Esophagus muscularis mucosa (tissue), 4 donors: ENCODE measurements around the gene STYX. TPM values are rescaled to one million over a fixed set of nuclear protein-coding genes. Genes with fewer than 3 reads are reported as not detected.

Source experiments
- DNase-seq: peaks from one replicate; pipeline ENCODE4 v3.0.0-alpha.2; 2017; ENCODE audit errors: extremely low spot score
- H3K27ac ChIP-seq, 4 donors: fragments of 200-600 bp; sonication (generic); replicated peaks in 1 of 4; 1 replicate in 3 of 4; 2 replicates in 1 of 4; pipeline ENCODE4 v1.5.1; 2016 to 2019; ENCODE audit warnings: mild to moderate bottlenecking in 1 of 4
- H3K27me3 ChIP-seq, 4 donors: fragments of 200-600 bp; sonication (generic); one replicate each; pipeline versions ENCODE4 v1.5.1 to v1.6.0; 2016 to 2019
- H3K36me3 ChIP-seq, 4 donors: fragments of 200-600 bp; sonication (generic); one replicate each; pipeline ENCODE4 v1.5.1; 2016 to 2019
- H3K4me1 ChIP-seq, 4 donors: fragments of 200-600 bp; sonication (generic); one replicate each; pipeline ENCODE4 v1.5.1; 2016 to 2019
- H3K4me3 ChIP-seq, 4 donors: fragments of 200-600 bp; sonication (generic); 1 replicate in 2 of 4; 2 replicates in 2 of 4; pipeline ENCODE4 v1.5.1; 2016 to 2019; ENCODE audit warnings: mild to moderate bottlenecking in 4 of 4, moderate library complexity in 1 of 4
- H3K9me3 ChIP-seq, 4 donors: fragments of 200-600 bp; sonication (generic); 1 replicate in 3 of 4; 2 replicates in 1 of 4; pipeline ENCODE4 v1.5.1; 2016 to 2019
- CTCF ChIP-seq, 3 experiments: fragments of 200-600 bp in 2 of 3; fragments of 450-650 bp in 1 of 3; sonication (generic) in 2 of 3; IDR thresholded peaks; one replicate each; pipeline ENCODE4 v1.5.1; 2017 to 2019; ENCODE audit warnings: antibody characterized with exemption in 3 of 3, mild to moderate bottlenecking in 2 of 3, moderate library complexity in 1 of 3
- EP300 ChIP-seq: sonication (generic); formaldehyde crosslinking; IDR thresholded peaks from one replicate; pipeline ENCODE4 v1.6.1; 2017; ENCODE audit warnings: antibody characterized with exemption
- POLR2A ChIP-seq: fragments of 450-650 bp; IDR thresholded peaks from one replicate; pipeline ENCODE4 v1.6.1; 2017; ENCODE audit warnings: antibody characterized with exemption, moderate library complexity, mild to moderate bottlenecking, low read depth
- POLR2AphosphoS5 ChIP-seq, 2 donors: sonication (generic); formaldehyde crosslinking; IDR thresholded peaks; one replicate each; pipeline ENCODE4 v1.6.1; 2017; ENCODE audit warnings: antibody characterized with exemption in 2 of 2
- WGBS: methylation state at CpG from one replicate; pipeline ENCODE4 v1.1.5; 2018; 5-methylcytosine and 5-hydroxymethylcytosine counted together
- intact Hi-C: fragments of 100-400 bp; cut with DNase I; formaldehyde crosslinking; loops from one replicate; pipeline ENCODE4 v1.15.1; 2023
- small RNA-seq, 3 donors: library from RNA; depleted of rRNA; stranded (forward); fragments of <200 nt; gene quantifications; one replicate each; pipeline ENCODE3, GENCODE V24; 2016
- total RNA-seq, 4 donors: library from RNA; depleted of rRNA; stranded (reverse); fragments of >200 nt; gene quantifications; one replicate each; pipeline versions ENCODE4 v1.1.0 to v1.2.1, GENCODE V29; 2016

The STYX gene
- total RNA-seq, 4 donors from 2014 or later, result 16.6 to 25.2 (median 20.7) TPM

DNA sequence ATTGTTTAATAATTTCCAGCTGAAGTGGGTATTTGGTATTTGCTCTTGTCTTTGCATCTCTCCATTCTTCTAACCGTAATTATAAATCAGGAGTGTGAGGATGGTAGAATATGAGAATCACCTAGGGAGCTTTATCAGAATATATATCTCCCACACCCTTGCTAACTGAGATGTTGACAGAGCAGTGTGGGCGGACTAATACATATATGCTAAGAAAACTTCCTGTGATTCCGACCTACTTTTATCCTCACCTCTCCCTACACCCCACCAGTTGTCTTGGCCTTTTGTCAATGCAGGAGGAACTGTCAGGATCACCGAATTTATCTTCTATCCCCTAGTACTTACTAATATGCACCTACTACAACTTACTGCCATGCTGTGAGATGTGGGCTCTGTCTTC lies 76.1 kb downstream of the STYX start:
- intact Hi-C loops, result loop anchor here (10.0 kb wide), 1 partner anchor 489 kb away; no protein-coding TSS in a partner anchor
- Histone ChIP-seq H3K27me3 (no peaks in the 10 kb centered on the region), H3K9me3 (no peaks in the 10 kb centered on the region), H3K4me1 (peaks cover 0 to 13% (median 9%) of the 10 kb centered on the region in 4 donors), H3K36me3 (no peaks in the 10 kb centered on the region), H3K4me3 (no peak overlapping the region), H3K27ac (no peak overlapping the region)
- TF ChIP-seq EP300 (no peak), POLR2AphosphoS5 (IDR thresholded peaks at IDR 0.05) (no peak), POLR2A (no peak), CTCF (IDR thresholded peaks at IDR 0.05) (no peak)
- 91% methylated on average over 4 of the region's 4 CpGs for WGBS
- no peak for DNase-seq

DNA sequence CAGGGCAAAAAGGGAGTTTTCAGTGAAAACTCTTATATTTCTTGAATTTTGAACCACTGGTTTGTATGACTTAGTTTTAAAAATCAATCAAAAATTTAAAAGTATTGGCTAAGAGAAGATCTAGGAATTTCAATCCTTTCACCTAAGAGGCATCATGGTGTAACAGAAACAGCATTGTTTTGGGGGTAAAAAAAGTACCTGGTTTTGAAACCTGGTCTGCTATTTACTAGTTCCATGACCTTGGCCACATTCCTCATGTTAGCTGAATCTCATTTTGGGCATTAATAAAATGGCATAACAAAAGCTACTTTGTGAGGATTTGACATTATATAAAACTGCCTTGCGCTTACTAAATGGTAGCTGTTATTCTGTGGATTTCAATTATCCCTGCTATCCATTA lies 78.1 kb downstream of the STYX start:
- no peaks in the 10 kb centered on the region for H3K9me3 ChIP-seq
- no peak overlapping the region for H3K4me3 ChIP-seq
- DNase-seq, result no peak
- intact Hi-C loops, result loop anchor here (10.0 kb wide), 1 partner anchor 487 kb away; no protein-coding TSS in a partner anchor
- TF ChIP-seq POLR2AphosphoS5 (IDR thresholded peaks at IDR 0.05) (no peak), CTCF (IDR thresholded peaks at IDR 0.05) (no peak), EP300 (no peak), POLR2A (no peak)
- no peak overlapping the region for H3K27ac ChIP-seq
- H3K36me3 ChIP-seq, result no peaks in the 10 kb centered on the region
- no peaks in the 10 kb centered on the region for H3K4me1 ChIP-seq
- 94% methylated on average over 1 of the region's 1 CpG for WGBS
- no peaks in the 10 kb centered on the region for H3K27me3 ChIP-seq

GRCh38 chr14:52821805-52822250 lies 91.9 kb downstream of the STYX start:
- intact Hi-C loops, result loop anchor here (2.0 to 10.0 kb wide), 3 partner anchors 139 to 483 kb away; no protein-coding TSS in a partner anchor
- Histone ChIP-seq H3K4me1 (peaks cover 0 to 10% (median 0%) of the 10 kb centered on the region in 4 donors), H3K4me3 (no peak overlapping the region), H3K27me3 (no peaks in the 10 kb centered on the region), H3K9me3 (no peaks in the 10 kb centered on the region), H3K27ac (no peak overlapping the region), H3K36me3 (no peaks in the 10 kb centered on the region)
- no peak for DNase-seq
- no peak for TF ChIP-seq POLR2A
- WGBS, result 77% methylated on average over 7 of the region's 7 CpGs

DNA sequence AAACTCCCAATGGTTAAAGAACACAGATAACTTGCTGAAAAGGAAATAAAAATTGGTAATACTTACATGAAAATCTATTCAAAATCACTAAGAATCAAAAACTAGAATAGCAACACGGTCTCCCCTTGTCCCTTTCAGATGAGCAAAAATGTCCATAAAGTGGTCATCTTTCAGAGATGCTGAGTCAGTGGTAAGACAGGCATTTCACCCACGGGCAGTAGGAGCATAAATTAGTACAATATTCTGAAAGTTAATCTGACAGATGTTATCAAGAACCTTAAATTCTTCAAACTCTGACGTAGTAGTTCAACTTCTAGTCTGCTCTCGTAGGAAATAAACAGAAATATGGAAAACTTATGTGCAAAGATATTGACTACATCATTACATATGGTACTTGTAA lies 94.5 kb downstream of the STYX start:
- DNase-seq, result no peak
- no peaks in the 10 kb centered on the region for H3K36me3 ChIP-seq
- 60% methylated on average over 4 of the region's 4 CpGs for WGBS
- H3K27me3 ChIP-seq, result no peaks in the 10 kb centered on the region
- H3K4me1 ChIP-seq, result peaks cover 0 to 25% (median 6%) of the 10 kb centered on the region in 4 donors
- H3K4me3 ChIP-seq, result no peak overlapping the region
- no peaks in the 10 kb centered on the region for H3K9me3 ChIP-seq
- intact Hi-C loops, result loop anchor here (10.0 kb wide), 1 partner anchor 480 kb away; no protein-coding TSS in a partner anchor
- no peak overlapping the region for H3K27ac ChIP-seq
- TF ChIP-seq POLR2A (no peak), EP300 (no peak), POLR2AphosphoS5 (IDR thresholded peaks at IDR 0.05) (no peak), CTCF (IDR thresholded peaks at IDR 0.05) (no peak)

Small RNAs within 50 kb of the gene (small RNA-seq; reads per million reads assigned to genes)
- gene AL139317.2, result 0 reads per million in 3 donors

Other genes with a start within 250 kb of the STYX start
- 10 to 100 TPM in 3 of 4 donors, 1 to 10 TPM in 1; 6.5 to 12.5 (median 11.8) TPM for gene TXNDC16, start 177.7 kb upstream of the STYX start, total RNA-seq
- gene GPR137C, start 177.3 kb upstream of the STYX start, total RNA-seq, result 1 to 10 TPM in 1 of 4 donors, under 1 TPM in 3; 0.39 to 1.2 (median 0.45) TPM
- 10 to 100 TPM; 35.5 to 42.7 (median 37.9) TPM for gene ERO1A, start 34.6 kb upstream of the STYX start, total RNA-seq
- 10 to 100 TPM; 53.5 to 80.8 (median 63.7) TPM for gene PSMC6, start 23.0 kb upstream of the STYX start, total RNA-seq
- 10 to 100 TPM; 12.9 to 32.5 (median 14.8) TPM for gene GNPNAT1, start 61.4 kb downstream of the STYX start, total RNA-seq
- gene FERMT2, start 220.9 kb downstream of the STYX start, total RNA-seq, result 100 to 1,000 TPM; 293 to 397 (median 370) TPM